COR-L47 (cell line): ENCODE results near the gene ZSCAN23.
"Not testable (repeated sequence)": the region's sequence is repeated elsewhere in the genome, so short reads cannot be mapped to it uniquely, and the experiment has no call there.

Experiments
- DNase-seq: peaks from one replicate; lab custom pipeline; 2025; lab: John Stamatoyannopoulos, UW

The ZSCAN23 gene

DNA sequence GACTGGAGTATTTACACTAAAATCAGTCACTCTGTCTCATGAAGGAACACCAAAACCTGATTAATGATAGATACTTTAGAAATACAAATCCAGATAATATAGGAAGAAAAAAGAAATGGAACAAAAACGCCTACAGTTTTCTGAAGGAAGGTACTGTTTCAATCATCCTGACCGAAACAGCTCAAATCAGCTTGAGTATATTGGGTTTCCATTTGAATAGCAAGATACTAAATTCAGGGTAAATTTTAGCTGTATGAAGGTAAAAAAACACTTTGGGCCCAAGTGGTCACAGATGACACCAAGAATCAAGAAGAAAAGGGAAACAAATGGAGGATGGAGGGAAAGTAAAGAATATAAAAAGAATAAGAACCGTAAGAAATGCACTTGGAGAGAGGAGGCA, 6.9 kb downstream of the ZSCAN23 start:
- no peak for DNase-seq

DNA sequence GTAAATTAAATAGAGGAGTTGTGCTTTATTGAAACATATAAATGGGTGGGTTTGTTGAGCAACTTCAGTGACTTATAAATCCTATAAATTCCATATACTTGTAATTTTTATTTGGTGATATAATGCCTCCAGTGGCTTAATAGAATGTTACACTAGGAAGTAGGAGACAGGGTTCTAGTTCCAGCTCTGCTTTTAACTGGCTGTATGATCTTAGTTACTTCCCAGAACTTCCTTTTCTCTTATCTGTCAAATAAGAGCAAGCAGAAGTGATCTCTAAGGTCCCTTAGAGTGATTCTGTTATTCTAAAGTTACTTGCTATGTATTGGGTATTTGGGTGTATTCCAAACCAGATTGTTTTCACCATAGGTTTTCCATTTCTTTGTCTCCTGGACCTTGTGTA, 10.2 kb downstream of the ZSCAN23 start:
- DNase-seq, result no peak

DNA sequence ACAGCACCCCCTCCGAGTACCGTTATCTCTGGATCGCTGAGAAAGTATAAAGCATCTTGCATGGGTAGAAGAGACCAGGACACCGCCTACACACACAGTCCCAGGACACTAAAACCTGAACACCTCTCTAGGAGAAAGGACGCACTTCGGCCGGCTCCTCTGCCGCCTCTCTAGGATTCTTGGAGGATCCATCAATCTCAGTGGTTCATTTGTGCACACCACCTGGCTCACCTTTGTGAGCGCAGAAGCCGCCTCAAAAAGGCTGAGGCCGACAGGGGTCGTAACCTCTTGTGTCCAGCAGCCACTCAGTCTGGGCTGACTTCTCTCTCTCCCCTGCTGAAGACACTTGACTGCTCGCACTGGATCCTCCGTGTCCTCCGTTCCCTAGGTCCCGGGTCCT, 13.5 kb downstream of the ZSCAN23 start:
- DNase-seq, result no peak

DNA sequence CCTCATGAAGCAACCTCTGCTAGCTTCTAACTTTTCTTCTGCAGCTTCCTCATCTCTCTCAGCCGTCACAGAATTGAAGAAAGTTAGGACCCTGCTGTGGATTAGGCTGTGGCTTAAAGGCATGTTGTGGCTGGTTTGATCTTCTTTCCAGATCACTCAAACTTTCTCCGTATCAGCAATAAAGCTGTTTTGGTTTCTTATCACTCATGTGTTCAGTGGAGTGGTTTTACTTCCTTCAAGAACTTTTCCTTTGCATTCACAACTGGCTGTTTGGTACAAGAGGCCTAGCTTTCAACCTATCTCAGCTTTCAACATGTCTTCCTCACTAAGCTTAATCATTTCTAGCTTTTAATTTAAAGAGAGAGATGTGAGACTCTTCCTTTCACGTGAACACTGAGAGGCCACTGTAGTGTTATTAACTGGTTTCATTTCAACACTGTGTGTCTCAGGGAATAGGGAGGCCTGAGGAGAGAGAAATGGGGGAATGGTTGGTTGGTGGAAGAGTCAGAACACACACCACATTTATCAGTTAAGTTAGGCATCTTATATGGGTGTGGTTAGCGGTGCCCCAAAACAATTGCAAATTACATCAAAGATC, 17.2 kb downstream of the ZSCAN23 start:
- no peak for DNase-seq

DNA sequence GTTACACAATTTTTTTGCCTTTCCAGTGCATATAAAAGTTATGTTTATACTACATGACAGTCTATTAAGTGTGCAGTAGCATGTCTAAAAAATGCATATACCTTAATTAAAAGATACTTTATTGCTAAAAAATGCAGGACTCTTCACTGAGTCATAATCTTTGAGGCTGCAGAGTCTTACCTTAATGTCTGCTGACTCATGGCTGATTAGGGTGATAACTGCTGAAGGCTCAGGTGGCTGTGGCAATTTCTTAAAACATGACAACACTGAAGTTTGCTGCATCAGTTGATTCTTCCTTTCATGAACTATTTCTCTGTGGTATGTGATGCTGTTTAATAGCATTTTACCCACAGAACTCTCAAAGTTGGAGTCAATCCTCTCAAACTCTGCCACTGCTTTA, 19.1 kb downstream of the ZSCAN23 start:
- no peak for DNase-seq

DNA sequence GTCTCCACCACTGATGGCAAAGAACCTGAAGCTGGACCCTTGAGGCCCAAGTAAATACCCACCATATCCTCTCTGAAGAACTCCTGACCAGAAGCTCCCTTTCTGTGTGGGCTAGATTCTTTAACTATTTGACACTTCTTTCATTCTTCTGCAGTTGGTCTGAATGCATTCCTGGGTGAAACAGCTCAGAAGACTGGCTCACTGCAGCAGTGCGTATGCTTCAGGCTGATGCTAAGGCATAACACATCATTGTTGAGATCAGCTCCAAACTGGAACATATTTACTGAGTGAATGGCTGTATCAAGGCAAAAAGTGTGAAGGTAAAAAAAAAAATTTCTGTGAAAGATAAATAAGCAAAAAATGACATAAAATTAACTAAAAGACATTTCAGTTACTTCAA, 19.7 kb downstream of the ZSCAN23 start:
- DNase-seq, result no peak

DNA sequence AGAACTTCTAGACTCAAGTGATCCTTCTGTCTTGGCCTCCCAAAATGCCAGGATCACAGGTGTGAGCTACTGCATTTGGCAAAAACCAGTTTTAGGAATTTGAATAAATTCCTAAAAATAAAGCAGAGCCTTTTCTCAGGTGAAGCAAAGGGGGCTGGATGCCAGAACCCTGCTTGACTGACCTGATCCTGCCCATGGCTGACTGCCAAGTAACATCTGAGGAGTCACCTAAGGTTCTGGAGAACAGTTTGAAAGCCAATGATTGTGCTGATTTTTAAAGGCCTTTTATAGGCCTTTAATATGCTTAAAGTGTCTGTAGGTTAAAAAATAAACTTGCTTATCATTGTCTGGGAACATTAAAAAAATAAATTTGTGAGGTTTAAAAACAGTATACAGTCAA, 29.6 kb downstream of the ZSCAN23 start:
- DNase-seq, result no peak

DNA sequence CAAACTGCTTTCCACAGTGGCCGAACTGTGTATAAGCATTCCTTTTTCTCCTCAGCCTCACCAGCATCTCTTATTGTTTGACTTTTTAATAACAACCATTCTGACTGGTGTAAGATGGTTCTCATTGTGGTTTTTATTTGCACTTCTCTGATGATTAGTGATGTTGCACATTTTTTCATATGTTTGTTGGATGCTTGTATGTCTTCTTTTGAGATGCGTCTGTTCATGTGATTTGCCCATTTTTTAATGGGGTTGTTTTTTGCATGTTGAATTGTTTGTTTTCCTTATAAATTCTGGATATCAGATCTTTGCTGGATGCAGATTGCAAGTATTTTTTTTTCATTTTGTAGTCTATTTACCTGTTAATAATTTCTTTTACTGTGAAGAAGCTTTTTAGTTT, 32.5 kb downstream of the ZSCAN23 start:
- no peak for DNase-seq

DNA sequence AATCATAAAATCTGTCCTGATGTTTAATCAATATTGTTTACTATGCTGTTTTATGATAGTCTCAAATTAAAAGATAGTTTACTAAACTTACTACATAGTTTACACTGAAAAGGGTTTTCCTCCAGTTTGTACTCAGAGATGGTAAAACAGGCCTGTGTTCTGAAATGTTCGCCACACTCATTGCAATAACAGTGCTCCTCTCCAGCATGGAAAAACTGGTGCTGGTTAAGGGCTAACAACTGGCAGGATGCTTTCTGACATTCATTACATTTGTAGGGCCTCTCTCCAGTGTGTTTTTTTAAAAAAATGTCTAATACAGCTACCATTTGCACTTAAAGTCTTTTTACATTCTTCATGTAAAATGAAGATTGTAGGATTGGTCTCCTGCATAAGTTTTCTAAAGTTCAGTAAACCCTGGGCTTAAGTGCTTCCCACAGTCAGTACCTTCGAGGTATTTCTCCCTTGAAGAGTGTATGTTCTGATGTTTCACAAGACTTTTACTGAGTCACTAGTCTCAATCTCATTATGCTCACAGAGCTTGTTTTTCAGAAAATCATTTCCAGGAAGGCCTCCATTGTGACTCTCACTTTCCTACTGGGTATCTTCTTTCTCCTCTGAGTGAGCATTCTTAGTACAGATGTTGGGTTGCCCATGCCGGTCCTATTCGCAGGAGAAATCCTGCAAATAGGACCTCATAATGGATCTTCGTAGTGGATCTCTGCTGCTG, 35.1 kb downstream of the ZSCAN23 start:
- no peak for DNase-seq

DNA sequence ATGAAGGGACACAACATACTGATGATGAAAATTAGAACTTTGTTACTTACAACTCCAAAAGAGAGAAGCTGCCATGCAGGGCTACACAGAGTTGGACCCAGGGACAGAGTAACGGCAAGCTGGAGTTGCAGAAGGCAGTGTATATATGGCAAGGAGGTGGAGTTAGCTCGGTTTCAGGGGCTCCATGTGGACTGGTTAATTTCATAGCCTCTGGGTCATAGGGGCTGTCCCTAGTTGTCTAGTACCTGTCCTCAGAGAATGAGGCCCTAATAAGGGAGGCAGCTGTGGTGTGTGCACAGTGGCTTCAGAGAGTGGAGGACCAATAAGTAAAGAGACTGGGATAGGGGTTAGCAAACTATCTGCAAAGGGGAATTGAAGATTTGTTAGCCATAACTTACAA, 35.9 kb downstream of the ZSCAN23 start:
- DNase-seq, result no peak

DNA sequence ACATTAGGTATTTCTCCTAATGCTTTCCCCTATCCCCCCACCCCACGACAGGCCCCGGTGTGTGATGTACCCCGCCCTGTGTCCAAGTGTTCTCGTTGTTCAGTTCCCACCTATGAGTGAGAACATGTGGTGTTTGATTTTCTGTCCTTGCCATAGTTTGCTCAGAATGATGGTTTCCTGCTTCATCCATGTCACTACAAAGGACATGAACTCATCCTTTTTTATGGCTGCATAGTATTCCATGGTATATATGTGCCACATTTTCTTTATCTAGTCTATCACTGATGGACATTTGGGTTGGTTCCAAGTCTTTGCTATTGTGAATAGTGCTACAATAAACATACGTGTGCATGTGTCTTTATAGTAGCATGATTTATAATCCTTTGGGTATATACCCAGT, 39.4 kb downstream of the ZSCAN23 start:
- DNase-seq, result not testable (repeated sequence)

DNA sequence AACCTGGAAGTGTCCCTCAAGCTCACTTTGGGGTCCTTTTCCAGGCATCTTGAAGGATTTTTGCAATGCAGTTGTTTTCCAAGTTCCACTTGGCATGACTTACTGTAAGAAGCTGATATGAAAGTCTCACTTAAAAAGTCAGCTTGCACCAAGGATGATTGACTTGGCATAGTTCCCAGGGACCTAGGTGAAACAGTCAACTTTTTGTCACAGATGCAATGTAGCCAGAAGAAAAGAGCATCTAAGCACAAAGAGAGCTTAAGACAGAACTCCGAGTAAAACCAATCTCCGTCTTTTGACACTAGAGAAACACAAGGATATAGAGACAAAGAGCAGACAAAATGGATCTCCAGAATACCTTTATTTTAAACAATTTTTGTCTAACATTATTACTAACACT, 41.1 kb downstream of the ZSCAN23 start:
- no peak for DNase-seq

DNA sequence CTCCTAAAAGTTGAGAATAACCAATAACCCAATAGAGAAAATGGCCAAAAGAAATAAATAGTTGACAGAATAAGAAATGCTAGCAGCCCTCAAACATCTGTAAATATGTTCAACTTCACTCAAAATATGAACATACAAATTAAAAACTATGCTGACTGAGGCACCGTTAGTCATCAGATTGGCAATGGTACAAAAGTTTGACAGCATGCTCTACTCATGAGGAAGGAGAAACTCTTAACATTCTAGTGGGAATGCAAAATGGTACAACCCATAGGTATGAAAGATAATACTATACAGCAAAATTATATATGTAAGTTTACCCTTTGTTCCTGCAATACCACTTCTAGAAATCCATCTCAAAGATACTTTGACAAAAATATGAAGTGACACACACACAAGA, 42.1 kb downstream of the ZSCAN23 start:
- no peak for DNase-seq

DNA sequence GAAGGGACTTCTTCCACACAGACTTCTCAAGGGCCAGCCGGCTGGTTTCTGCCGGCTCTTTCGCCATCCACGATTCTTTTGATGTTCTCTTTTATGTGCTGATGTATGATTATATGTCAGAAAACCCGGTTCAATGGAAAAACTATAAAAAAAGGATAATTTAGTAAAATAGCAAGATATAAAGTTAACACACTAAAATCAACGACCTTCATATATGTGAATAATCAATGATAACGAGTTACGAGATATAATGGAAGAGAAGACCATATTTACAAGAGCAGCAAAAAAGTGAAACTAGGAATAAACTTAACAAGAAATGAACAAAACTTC, 43.2 kb downstream of the ZSCAN23 start:
- no peak for DNase-seq

DNA sequence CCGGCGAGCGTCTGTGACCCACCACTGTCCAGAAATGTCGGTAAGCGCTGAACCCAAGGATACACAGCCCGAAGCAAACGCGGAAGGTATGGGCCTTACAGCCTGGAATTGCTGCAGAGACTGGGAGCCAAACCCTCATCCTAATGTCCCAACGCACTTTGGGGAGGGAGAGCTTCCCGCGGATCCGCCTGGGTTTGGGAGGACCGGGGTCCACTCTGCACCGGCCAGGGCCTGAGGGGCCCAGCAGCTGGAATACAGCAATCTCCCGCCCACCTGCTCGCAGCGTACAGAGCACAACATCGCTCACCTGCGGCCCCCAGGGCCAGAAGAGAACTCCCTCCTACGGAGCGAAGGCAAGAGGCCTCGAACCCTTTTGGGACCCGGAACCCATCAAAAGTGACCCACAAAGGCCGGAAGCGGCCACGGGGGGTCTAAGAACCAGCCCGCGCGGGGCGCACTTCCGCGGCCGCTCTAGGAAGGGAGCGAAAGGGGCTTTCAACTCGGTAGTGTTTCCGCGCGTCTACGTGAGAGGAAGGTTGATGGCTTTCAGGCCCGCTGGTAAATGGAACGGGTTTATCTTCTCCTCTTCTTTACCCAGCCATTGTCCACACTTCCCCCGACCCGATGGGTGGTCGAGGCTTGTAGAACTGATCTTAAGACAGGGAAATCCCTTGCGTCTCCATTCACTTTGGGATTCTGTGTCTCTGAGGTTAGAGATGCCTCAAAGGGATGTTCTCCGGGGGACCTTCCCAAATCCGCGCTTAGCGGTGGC, 43.8 kb downstream of the ZSCAN23 start, which contains the start of gene ZSCAN12:
Gene ZSCAN12, minus strand, starts transcription at position 398 of the 772 bp plus-strand sequence. CDS start 1,342 bp downstream, outside the sequence.
- peak; percentile 83 for DNase-seq

DNA sequence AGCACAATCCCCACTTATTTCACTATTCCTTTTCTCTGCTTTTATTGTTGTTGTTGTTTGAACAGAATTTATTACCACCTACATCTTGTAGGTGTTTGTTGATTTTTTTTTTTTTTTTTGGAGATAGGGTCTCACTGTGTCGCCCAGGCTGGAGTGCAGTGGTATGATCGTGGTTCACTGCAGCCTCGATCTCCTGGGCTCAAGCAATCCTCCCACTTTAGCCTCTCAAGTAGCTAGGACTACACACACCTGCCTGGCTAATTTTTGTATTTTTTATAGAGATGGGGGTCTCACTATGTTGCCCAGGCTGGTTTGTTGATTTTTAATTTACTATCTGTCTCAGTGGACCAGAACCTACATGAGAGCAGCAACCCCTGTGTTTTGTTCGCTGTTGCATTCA, 47.4 kb downstream of the ZSCAN23 start:
- no peak for DNase-seq

DNA sequence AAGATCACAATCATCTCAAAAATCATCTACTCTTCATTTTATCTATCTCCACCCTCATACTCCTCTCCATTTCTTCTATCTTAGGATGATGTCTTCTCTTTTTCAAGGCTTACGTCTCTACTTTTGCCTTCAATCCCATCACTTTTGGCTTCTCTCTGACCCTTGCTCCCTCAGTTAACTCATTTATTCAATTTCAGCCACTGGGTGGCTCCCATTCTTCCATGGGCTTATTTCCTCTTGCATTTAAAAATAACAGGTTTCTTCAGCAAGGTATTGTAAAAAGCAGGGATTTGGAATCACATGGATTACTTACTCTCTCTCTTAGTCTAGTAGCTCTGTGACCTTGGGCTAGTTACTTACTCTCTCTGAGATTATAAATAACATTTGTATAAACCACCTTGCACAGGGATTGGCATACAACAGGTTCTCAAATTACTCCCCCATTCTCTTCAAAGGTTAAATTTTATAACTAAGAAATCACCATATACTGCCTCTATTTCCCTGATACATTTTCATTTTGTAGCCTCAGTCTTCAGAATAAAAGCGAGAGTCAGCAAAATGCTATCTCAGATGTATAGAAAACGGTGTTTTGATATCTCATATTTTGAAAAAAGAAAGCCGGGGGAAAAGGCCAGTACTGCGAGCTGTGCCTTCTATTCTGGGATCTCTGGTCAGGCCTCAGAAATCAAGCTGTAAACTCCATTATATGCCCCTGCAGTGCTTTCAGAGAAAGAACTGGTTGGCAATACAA, 49.2 kb downstream of the ZSCAN23 start:
- no peak for DNase-seq

DNA sequence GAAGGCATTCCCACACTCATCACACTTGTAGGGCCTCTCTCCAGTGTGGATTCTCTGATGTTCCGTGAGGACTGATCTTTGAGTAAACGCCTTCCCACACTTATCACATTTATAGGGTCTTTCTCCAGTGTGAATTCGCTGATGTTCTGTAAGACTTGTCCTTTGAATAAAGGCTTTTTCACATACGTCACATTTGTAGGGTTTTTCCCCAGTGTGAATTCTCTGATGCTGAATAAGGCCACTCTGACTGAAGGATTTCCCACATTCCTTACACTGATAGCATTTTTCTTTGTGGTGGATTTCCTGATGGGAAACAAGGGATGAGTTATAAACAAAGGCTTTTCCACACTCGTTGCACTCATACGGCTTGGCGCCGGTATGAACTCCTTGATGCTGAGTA, 52.6 kb downstream of the ZSCAN23 start:
- no peak for DNase-seq

DNA sequence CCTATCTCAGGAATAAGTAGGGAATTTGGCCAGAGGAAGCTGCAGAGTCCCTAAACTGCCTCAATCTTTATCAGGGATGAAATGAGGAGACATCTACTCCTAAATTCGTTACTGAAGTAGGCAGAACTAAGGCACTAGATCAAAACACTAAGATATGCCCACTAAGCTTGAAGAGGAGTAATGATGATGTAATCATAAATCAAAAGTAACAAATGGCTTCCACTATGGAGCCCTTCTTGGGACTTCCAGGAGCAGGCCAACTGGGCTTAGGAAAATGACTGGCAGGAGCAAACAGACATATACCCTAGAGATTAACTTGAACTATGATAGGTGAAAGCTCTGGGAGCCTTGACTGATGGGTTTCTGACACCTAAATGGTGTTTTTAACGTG, 59.2 kb downstream of the ZSCAN23 start:
- DNase-seq, result no peak

DNA sequence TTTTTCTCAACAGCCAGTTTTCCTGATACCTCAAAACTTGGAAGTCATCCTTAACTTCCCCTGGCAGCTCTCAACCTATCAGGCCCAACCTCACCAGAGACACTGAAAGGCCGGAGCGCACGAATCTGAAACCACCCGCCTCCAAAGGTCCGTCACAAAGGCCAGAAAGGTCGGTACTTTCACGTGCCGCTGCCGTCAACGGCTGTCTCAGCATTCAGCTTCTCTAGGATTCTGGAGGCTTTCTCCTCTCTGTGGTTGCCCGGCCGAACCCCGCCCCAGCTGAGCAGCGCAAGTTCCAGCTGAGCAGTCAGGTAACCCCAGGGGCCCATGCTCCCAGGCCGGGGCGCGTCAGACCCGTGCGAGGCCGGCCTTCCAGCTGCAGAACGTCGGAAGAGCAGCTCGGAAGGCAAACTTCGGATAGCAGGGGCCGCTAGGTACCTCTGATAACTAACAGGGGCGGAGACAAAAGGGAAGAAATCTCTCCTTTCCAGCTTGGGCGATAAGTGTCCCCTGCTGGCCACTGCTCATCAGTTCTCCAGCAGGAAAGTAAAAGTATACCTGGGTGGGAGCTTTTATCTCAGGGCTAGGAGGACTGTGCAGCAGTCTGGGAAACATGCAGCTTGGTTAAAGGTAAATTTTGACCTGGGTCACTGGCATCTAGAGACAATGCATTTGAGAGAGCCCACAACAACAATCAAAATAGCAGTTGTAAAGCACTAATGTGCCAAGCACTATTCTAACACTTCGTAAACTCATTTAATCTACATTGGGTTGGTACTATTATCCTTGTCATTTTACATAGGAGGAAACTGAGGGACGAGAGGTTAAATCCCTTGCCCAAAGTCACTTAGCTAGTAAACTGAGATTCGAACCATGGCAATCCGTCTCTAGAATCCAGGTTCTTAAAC, 59.8 kb downstream of the ZSCAN23 start:
- peak; percentile 79 for DNase-seq
